K562 (cell line): Measurements from ENCODE around the gene SLIT1. TPM values are rescaled to one million over a fixed set of nuclear protein-coding genes. Genes with fewer than 3 reads are reported as not detected.

Experiments used
- AFF1 ChIP-seq, 2 experiments: fragments of 450-650 bp; IDR thresholded peaks; 2 replicates each; pipeline ENCODE4 v1.6.1; 2018; ENCODE audit warnings: mild to moderate bottlenecking in 2 of 2, low read depth in 1 of 2; ENCODE audit not compliant: partially characterized antibody in 2 of 2
- EP400 ChIP-seq: fragments of 450-650 bp; IDR thresholded peaks from 2 replicates; pipeline ENCODE4 v1.6.1; 2017; ENCODE audit warnings: antibody characterized with exemption, mild to moderate bottlenecking, moderate library complexity
- HNRNPUL1 ChIP-seq: fragments of 200-400 bp; formaldehyde crosslinking; IDR thresholded peaks from 2 replicates; pipeline ENCODE4 v1.6.1; 2017; ENCODE audit warnings: low read length
- MTA1 ChIP-seq: fragments of 450-650 bp; IDR thresholded peaks from 2 replicates; pipeline ENCODE4 v1.6.1; 2017; ENCODE audit warnings: borderline replicate concordance
- NBN ChIP-seq: fragments of 450-650 bp; IDR thresholded peaks from 2 replicates; pipeline ENCODE4 v1.6.1; 2016; ENCODE audit warnings: low read depth, mild to moderate bottlenecking
- RFX1 ChIP-seq: fragments of 450-650 bp; IDR thresholded peaks from 2 replicates; pipeline ENCODE4 v1.6.1; 2016; ENCODE audit warnings: mild to moderate bottlenecking, moderate library complexity
- SMAD1 ChIP-seq: fragments of 150-350 bp; IDR thresholded peaks from 2 replicates; pipeline ENCODE4 v1.6.1; 2014; ENCODE audit warnings: low read length, low read depth; ENCODE audit not compliant: partially characterized antibody
- SMARCE1 ChIP-seq: fragments of 450-650 bp; IDR thresholded peaks from 2 replicates; pipeline ENCODE4 v1.7.1; 2016; ENCODE audit warnings: mild to moderate bottlenecking
- SNAPC5 ChIP-seq: fragments of 250-450 bp; sonication (Bioruptor Pico); IDR thresholded peaks from 2 replicates; pipeline ENCODE4 v1.8.0; 2021; ENCODE audit warnings: moderate library complexity, mild to moderate bottlenecking, inconsistent platforms
- SRF ChIP-seq, 2 experiments: fragments of 250-450, 450-650 bp in 1 of 2; sonication (Bioruptor Pico) in 1 of 2; sonication (generic) in 1 of 2; formaldehyde crosslinking; IDR thresholded peaks; 2 replicates each; pipeline versions ENCODE4 v1.5.0 to v1.5.1; 2020 to 2022; ENCODE audit warnings: mild to moderate bottlenecking in 1 of 2, missing genetic modification reagents in 1 of 2
- ZNF282 ChIP-seq: sonication (generic); formaldehyde crosslinking; IDR thresholded peaks from 2 replicates; pipeline ENCODE4 v1.8.1; 2023; ENCODE audit warnings: missing genetic modification reagents
- polyA plus RNA-seq, 8 experiments: library from polyadenylated mRNA; depleted of rRNA in 4 of 8; stranded (reverse) in 5 of 8; unstranded in 3 of 8; fragments of >200 nt; fragmentation: Nextera tagmentation in 2 of 8; fragmentation: Illumina TruSeq in 1 of 8; extraction: Ambion mirVana in 2 of 8; extraction: Trizol in 1 of 8; gene quantifications; 2 replicates each; pipeline versions ENCODE4 v1.2.1 to v1.2.3, GENCODE V29; 2011 to 2014; ENCODE audit warnings: inconsistent platforms in 1 of 8, missing spikeins in 1 of 8
- total RNA-seq, 7 experiments: library from RNA; depleted of rRNA in 6 of 7; stranded (reverse); fragments of >200 nt in 6 of 7; fragmentation: Illumina TruSeq in 2 of 7; extraction: Trizol in 2 of 7; gene quantifications; 2 replicates each; pipeline versions ENCODE4 v1.2.1 to v1.2.3, GENCODE V29; 2011 to 2021; ENCODE audit warnings: low replicate concordance in 1 of 7
- TF ChIP-seq, protein P1 (sequence below): sonication (generic); formaldehyde crosslinking; IDR thresholded peaks from 2 replicates; pipeline ENCODE4 v1.8.0; 2022; ENCODE audit warnings: mild to moderate bottlenecking, low read depth, missing genetic modification reagents
- TF ChIP-seq, protein P2 (sequence below): sonication (generic); formaldehyde crosslinking; IDR thresholded peaks from 2 replicates; pipeline ENCODE4 v1.8.0; 2022; ENCODE audit warnings: mild to moderate bottlenecking, missing genetic modification reagents

The SLIT1 gene
- total and polyA plus RNA-seq, 9 of the 15 experiments (the other 6 are each of a cell fraction or from before 2014, with no cell fraction given) = 0.01 to 0.11 (median 0.04) TPM; not detected in 3

DNA sequence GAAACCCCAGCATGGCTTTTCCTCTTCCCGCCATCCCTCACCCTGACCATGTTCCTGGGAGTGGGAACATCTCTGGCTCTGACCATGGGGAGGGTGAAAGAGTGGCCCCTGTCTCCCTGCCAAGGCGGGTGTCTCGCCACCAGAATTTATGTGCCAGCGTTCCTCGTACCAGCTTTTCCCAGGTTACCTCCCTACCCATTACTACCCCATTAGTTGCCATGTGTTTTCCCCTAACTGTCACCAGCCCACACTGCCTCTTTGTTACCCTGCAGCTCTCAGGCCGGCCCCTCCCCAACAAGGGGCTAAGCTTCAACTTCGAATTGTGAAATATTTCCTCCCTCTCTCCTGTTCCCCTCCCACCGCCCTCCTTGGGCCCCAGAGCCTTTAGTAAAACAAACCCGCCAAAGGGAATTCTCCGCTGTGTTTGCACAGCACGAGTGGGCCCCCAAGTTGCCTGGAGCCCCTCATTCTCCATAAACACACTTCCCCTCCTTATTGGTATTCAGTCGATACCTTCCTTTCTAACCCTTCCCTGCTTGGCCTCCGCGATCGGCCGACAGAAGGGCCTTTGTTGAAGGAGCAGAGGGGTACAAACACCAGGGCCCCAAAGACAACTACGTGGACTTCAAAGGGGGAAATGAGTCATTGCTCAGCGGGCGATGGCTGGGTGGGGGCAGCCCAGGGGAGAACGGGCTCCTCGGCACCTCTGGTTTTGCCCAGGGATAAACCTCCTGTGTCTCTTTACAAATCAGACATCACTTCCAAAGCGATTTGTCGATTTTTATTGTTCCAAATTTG is 45.5 kb downstream of the SLIT1 start (continued):
- TF ChIP-seq AFF1 (IDR thresholded peaks at IDR 0.05; ENCODE audit: low read depth in 1 of 2, partially characterized antibody in 2 of 2) (no peak), NBN (no peak), HNRNPUL1 (no peak), MTA1 (no peak), EP400 (no peak), ZNF282 (CRISPR knock-in tag) (no peak), SNAPC5 (no peak), SMAD1 (no peak), SRF (CRISPR knock-in tag; IDR thresholded peaks at IDR 0.05) (no peak), RFX1 (no peak), SMARCE1 (no peak)
- TF ChIP-seq, protein P1, sequence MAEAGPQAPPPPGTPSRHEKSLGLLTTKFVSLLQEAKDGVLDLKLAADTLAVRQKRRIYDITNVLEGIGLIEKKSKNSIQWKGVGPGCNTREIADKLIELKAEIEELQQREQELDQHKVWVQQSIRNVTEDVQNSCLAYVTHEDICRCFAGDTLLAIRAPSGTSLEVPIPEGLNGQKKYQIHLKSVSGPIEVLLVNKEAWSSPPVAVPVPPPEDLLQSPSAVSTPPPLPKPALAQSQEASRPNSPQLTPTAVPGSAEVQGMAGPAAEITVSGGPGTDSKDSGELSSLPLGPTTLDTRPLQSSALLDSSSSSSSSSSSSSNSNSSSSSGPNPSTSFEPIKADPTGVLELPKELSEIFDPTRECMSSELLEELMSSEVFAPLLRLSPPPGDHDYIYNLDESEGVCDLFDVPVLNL = no peak
- TF ChIP-seq, protein P2, sequence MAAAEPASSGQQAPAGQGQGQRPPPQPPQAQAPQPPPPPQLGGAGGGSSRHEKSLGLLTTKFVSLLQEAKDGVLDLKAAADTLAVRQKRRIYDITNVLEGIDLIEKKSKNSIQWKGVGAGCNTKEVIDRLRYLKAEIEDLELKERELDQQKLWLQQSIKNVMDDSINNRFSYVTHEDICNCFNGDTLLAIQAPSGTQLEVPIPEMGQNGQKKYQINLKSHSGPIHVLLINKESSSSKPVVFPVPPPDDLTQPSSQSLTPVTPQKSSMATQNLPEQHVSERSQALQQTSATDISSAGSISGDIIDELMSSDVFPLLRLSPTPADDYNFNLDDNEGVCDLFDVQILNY = no peak
